SU-DHL-6 (cell line): ENCODE results near the gene MRPL36.

ENCODE experiments used
- CTCF ChIP-seq: fragments of 200-600 bp; sonication (generic); IDR thresholded peaks from one replicate; pipeline ENCODE4 v1.5.1; 2017; ENCODE audit warnings: antibody characterized with exemption, mild to moderate bottlenecking, low read length, moderate library complexity; ENCODE audit not compliant: insufficient read depth, poor library complexity, severe bottlenecking
- EZH2phosphoT487 ChIP-seq: fragments of 200-600 bp; sonication (generic), shearing (Covaris generic); conservative IDR thresholded peaks from 2 replicates; pipeline ENCODE4 v1.6.1; 2018; ENCODE audit warnings: mild to moderate bottlenecking, antibody characterized with exemption, low read length, moderate library complexity, mixed read lengths

GRCh38 chr5:1797103-1797800 is 2.4 kb downstream of the MRPL36 start:
- no peak for TF ChIP-seq CTCF
- TF ChIP-seq EZH2phosphoT487 = no peak
